Naive B cell (primary cell): ENCODE data around the gene PFDN2. TPM values are rescaled to one million over a fixed set of nuclear protein-coding genes. Genes with fewer than 3 reads are reported as not detected.
"Not testable (repeated sequence)": the region's sequence is repeated elsewhere in the genome, so short reads cannot be mapped to it uniquely, and the experiment has no call there.

Source experiments
- ATAC-seq, 2 donors: fragments of 150-1000 bp; cut with Tn5 transposase; 2 replicates each; pipeline ENCODE4 v1.10.0; 2021; ENCODE audit warnings: low read depth in 2 of 2, mild to moderate bottlenecking in 2 of 2, moderate library complexity in 2 of 2
- DNase-seq: peaks from one replicate; pipeline ENCODE4 v3.0.0; 2022
- H3K27ac Mint-ChIP-seq, 6 donors: one replicate each; pipeline ENCODE4 v1.8.0; 2020 to 2022; ENCODE audit warnings: mild to moderate bottlenecking in 6 of 6, mixed read lengths in 6 of 6, moderate library complexity in 5 of 6, inconsistent platforms in 2 of 6
- H3K27me3 Mint-ChIP-seq, 3 donors: one replicate each; pipeline ENCODE4 v1.8.0; 2021 to 2022; ENCODE audit warnings: mixed read lengths in 3 of 3, mild to moderate bottlenecking in 1 of 3
- H3K36me3 Mint-ChIP-seq, 2 donors: one replicate each; pipeline ENCODE4 v1.8.0; 2020 to 2022; ENCODE audit warnings: mixed read lengths in 2 of 2, inconsistent platforms in 1 of 2, mild to moderate bottlenecking in 1 of 2
- H3K4me1 Mint-ChIP-seq, 3 donors: one replicate each; pipeline ENCODE4 v1.8.0; 2020 to 2022; ENCODE audit warnings: mixed read lengths in 3 of 3, inconsistent platforms in 1 of 3, mild to moderate bottlenecking in 1 of 3, moderate library complexity in 1 of 3
- H3K4me3 Mint-ChIP-seq, 8 donors: one replicate each; pipeline ENCODE4 v1.8.0; 2020 to 2022; ENCODE audit warnings: mild to moderate bottlenecking in 8 of 8, mixed read lengths in 8 of 8, moderate library complexity in 8 of 8, inconsistent platforms in 2 of 8
- H3K9me3 Mint-ChIP-seq, 7 donors: one replicate each; pipeline ENCODE4 v1.8.0; 2020 to 2022; ENCODE audit warnings: mixed read lengths in 7 of 7, mild to moderate bottlenecking in 5 of 7, inconsistent platforms in 2 of 7, moderate library complexity in 1 of 7
- polyA plus RNA-seq, 6 donors: library from polyadenylated mRNA; unstranded; fragments of 300-500 nt; fragmentation: Illumina TruSeq; gene quantifications; one replicate each; pipeline ENCODE4 v1.2.3, GENCODE V29; 2021; ENCODE audit warnings: low read depth in 6 of 6

The PFDN2 gene
- polyA plus RNA-seq, 6 donors from 2014 or later: 64.0 to 93.7 (median 88.7) TPM

DNA sequence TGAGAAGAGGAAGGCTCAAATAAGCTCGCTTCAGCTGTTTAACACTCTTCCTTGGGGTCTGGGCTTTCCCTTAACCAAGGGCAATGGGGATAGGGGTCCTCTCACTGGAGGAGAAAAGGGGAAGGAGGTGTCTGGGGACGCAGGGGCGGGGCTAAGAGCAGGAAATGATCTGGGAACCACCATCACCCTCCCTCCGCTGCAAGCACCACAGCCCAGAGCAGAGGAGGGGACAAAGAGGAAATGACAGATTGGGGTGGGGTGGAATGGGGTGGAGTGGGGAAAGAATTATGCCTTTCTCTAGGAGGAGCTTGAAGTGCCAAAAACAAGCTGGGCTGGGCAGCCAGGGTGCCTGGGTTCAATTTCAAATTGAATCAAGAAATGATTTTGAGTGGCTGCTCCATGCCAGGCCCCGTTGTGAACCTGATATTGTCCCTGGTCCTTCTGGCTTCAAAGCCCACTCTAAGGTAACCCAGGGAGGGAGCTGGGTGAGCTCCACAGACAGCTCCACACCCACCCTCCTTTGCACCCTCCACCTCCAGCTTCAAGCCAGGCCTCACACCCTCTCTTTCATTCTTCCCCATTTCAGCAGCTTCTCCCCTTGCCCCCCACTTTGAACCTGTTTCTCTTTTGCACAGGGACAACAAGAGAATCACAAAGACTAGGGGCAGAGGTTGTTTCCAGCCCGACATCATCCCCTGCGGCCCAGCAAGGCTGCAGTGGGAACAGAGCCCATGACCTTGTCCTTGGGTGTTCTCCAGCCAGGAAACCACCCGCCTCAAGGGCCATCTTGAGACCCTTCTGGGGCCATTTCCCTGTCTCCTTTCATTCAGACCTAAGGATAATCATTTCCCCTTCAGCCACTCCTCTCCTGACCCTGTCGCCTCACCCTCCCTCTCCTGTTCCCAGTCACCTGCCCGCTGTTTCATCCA is 49.3 kb downstream of the PFDN2 start:
- H3K27me3 Mint-ChIP-seq: no peaks in the 10 kb centered on the region
- peak; percentile 70 to 71 for ATAC-seq
- no peaks in the 10 kb centered on the region for H3K9me3 Mint-ChIP-seq
- H3K36me3 Mint-ChIP-seq: peaks cover 0 to 20% of the 10 kb centered on the region in 2 donors
- peaks cover 59 to 70% (median 69%) of the 10 kb centered on the region in 3 donors for H3K4me1 Mint-ChIP-seq
- H3K4me3 Mint-ChIP-seq: peak overlapping the region; percentile 90 to 100 (median 99)
- DNase-seq: peak; percentile 89
- H3K27ac Mint-ChIP-seq: peak overlapping the region; percentile 93 to 99 (median 98)

DNA sequence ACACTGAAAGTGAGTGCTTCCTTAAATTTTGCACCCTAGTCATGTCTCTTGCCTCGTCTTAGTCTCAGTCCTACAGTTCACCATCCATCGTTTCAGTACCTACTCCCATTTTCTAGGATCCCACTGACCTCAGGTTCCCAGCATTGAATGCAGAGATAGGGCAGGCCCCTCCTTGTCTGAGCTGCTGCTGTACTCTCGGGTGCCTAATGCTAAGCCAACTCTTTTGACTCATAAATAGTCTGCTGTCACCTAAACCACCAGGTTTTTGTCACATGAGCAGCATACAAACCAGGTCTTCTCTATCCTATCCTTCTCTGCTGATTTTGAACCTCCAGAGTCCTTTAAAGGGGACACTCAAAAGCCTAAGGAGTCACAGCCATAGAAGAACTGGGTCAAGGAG is 51.1 kb downstream of the PFDN2 start:
- DNase-seq: no peak

DNA sequence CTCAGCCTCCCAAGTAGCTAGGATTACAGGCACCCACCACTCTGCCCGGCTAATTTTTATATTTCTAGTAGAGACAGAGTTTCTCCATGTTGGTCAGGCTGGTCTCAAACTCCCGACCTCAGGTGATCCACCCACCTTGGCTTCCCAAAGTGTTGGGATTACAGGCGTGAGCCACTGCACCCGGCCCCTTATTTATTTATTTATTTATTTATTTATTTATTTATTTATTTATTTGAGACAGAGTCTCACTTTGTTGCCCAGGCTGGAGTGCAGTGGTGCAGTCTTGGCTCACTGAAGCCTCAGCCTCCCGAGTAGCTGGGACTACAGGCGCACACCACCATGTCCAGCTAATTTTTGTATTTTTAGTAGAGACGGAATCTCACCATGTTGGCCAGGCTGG is 52.2 kb downstream of the PFDN2 start:
- Mint-ChIP-seq H3K27ac (peak overlapping the region in 5 of 6 donors; percentile 57 to 93 (median 84)), H3K4me3 (peak overlapping the region in 4 of 8 donors; percentile 15 to 47 (median 22)), H3K36me3 (peaks cover 0 to 20% of the 10 kb centered on the region in 2 donors), H3K4me1 (peaks cover 53 to 83% (median 76%) of the 10 kb centered on the region in 3 donors)
- not testable (repeated sequence) for DNase-seq, H3K9me3 Mint-ChIP-seq, ATAC-seq, H3K27me3 Mint-ChIP-seq

More for the DNA sequence above, 51.1 kb downstream of the PFDN2 start:
- ATAC-seq: no peak
- no peaks in the 10 kb centered on the region for H3K9me3 Mint-ChIP-seq
- peak overlapping the region; percentile 37 to 99 (median 85) for H3K27ac Mint-ChIP-seq
- H3K36me3 Mint-ChIP-seq: peaks cover 0 to 20% of the 10 kb centered on the region in 2 donors
- peak overlapping the region; percentile 86 to 100 (median 99) for H3K4me3 Mint-ChIP-seq
- H3K27me3 Mint-ChIP-seq: no peaks in the 10 kb centered on the region
- peaks cover 57 to 79% (median 77%) of the 10 kb centered on the region in 3 donors for H3K4me1 Mint-ChIP-seq

DNA sequence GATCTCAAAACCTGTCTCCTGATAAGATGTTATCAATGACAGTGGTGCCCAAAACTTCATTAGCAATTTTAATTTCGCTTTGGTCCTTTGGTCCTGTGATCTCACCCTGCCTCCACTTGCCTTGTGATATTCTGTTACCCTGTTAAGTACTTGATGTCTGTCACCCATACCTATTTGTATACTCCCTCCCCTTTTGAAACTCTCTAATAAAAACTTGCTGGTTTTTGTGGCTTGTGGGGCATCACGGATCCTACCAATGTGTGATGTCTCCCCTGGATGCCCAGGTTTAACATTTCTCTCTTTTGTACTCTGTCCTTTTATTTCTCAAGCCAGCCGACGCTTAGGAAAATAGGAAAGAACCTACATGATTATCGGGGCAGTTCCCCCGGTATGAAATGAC is 53.9 kb downstream of the PFDN2 start:
- not testable (repeated sequence) for DNase-seq, ATAC-seq, H3K9me3 Mint-ChIP-seq, H3K27me3 Mint-ChIP-seq
- Mint-ChIP-seq H3K27ac (peak overlapping the region in 5 of 6 donors; percentile 86 to 97 (median 94)), H3K4me3 (peak overlapping the region in 5 of 8 donors; percentile 21 to 67 (median 57)), H3K4me1 (peaks cover 47 to 87% (median 74%) of the 10 kb centered on the region in 3 donors), H3K36me3 (peaks cover 0 to 20% of the 10 kb centered on the region in 2 donors)

DNA sequence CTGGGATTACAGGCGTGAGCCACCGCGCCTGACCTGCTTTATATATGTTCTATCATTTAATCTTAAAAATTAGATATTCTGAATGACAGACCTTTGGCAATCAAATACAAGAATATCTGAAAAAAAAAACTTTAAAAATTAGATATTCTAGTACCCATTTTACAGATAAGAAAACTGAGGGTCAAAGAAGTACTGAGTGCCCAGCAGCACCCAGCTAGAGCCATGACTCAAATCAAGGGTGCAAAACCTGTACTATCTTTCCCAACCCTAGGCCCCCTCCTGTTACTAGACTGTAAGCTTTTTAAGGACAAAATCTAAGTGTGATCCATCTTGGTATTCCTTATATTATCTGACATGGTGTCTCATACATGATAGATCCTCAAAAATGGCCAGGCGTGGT is 56.4 kb downstream of the PFDN2 start:
- peak overlapping the region in 2 of 6 donors; percentile 72 to 82 for H3K27ac Mint-ChIP-seq
- H3K4me1 Mint-ChIP-seq: peaks cover 27 to 73% (median 59%) of the 10 kb centered on the region in 3 donors
- H3K9me3 Mint-ChIP-seq: no peaks in the 10 kb centered on the region

DNA sequence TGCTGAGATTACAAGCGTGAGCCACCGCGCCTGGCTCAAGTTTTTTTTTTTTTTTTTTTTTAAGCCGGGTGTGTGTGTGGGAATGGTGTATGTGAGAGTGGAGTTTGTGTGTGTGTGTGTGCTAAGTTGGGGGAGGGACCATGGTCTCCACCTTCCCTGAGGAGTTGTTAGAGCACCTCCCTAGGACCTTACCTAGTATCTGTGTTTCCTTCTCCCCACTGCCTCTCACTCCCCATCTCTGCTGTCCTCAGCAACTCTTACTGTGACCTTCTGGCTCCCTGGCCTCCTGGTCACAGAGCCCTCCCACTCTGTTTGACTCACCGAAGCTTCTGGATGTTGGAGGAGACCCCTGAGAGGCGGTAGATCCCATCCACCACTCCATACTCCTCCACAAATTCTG is 58.5 kb downstream of the PFDN2 start:
- Mint-ChIP-seq H3K27ac (peak overlapping the region in 5 of 6 donors; percentile 58 to 88 (median 79)), H3K4me1 (peaks cover 24 to 62% (median 56%) of the 10 kb centered on the region in 3 donors), H3K4me3 (no peak overlapping the region), H3K36me3 (peaks cover 5 to 18% of the 10 kb centered on the region in 2 donors), H3K9me3 (no peaks in the 10 kb centered on the region), H3K27me3 (no peaks in the 10 kb centered on the region)
- DNase-seq (no peak), ATAC-seq (no peak)

More for the DNA sequence above, 56.4 kb downstream of the PFDN2 start:
- no peaks in the 10 kb centered on the region for H3K27me3 Mint-ChIP-seq
- peak overlapping the region in 1 of 8 donors; percentile 35 for H3K4me3 Mint-ChIP-seq
- DNase-seq (no peak), ATAC-seq (no peak)
- H3K36me3 Mint-ChIP-seq: peaks cover 4 to 13% of the 10 kb centered on the region in 2 donors

DNA sequence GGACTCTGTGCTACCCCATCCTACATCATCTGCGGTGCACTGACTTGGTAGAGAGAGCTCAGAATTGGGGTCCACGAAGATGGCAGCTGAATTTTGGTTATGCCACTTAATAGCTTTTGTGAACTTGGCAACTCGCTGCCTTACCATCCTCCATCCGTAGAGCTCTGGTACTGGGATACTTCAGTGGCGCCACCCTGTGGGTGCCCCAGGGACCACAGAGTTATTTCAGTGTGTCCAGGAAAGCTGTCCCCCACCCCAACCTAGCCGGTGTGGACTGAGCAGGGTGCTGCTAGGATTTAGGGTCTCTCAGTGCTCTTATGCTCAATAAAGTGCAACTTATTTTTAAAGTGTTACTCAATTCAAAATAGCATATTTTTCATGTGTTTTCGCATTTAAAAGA is 63.0 kb downstream of the PFDN2 start:
- Mint-ChIP-seq H3K4me3 (no peak overlapping the region), H3K27ac (peak overlapping the region in 1 of 6 donors; percentile 6), H3K9me3 (no peaks in the 10 kb centered on the region), H3K4me1 (peaks cover 27 to 34% (median 33%) of the 10 kb centered on the region in 3 donors), H3K36me3 (peaks cover 10 to 33% of the 10 kb centered on the region in 2 donors), H3K27me3 (no peaks in the 10 kb centered on the region)
- DNase-seq: no peak
- ATAC-seq: no peak

DNA sequence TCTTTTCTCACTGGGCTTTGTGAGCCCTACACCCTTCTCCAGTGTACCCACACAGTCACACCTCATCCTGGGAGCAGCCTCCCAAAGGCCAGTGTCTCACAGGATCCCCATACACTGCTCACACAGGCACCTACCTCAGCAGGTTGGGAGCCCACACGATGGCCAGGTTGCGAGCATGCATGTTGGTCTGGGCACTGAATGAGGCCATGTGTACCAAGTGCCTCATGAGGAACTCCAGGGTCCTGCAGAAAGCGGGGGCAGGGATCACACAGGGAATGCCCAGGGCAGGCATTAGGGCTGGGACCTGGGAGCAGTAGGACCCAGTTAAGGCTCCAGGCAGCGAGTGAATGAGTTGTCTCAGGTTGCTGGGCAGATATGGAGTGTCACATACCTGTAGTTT is 63.6 kb downstream of the PFDN2 start:
- no peak for ATAC-seq
- no peaks in the 10 kb centered on the region for H3K9me3 Mint-ChIP-seq
- peaks cover 27 to 32% (median 30%) of the 10 kb centered on the region in 3 donors for H3K4me1 Mint-ChIP-seq
- no peaks in the 10 kb centered on the region for H3K27me3 Mint-ChIP-seq
- H3K36me3 Mint-ChIP-seq: peaks cover 10 to 39% of the 10 kb centered on the region in 2 donors
- DNase-seq: no peak
- H3K4me3 Mint-ChIP-seq: no peak overlapping the region
- H3K27ac Mint-ChIP-seq: peak overlapping the region in 1 of 6 donors; percentile 79

DNA sequence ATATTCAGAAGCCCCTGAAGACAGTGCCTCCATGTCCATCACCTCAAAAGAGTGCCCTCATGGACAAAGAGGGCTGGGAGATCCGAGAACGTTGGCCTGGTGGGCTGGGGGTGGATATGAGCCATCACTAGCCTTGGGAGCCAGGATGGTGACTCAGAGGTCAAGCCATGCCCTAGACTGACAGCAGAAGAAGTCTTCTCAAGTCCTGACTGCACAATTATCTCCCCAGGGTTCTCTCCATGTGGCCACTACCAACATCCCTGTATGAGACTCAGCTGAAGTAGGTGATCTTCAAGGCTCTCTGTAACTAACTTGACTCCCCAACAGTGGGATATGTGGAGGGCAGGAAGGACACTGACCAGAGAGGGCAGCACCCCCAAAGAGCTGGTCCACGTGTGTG is 64.9 kb downstream of the PFDN2 start:
- Mint-ChIP-seq H3K27me3 (no peaks in the 10 kb centered on the region), H3K4me1 (peaks cover 38 to 41% (median 40%) of the 10 kb centered on the region in 3 donors), H3K27ac (peak overlapping the region in 5 of 6 donors; percentile 21 to 93 (median 72)), H3K9me3 (no peaks in the 10 kb centered on the region), H3K36me3 (peaks cover 10 to 52% of the 10 kb centered on the region in 2 donors), H3K4me3 (no peak overlapping the region)
- no peak for ATAC-seq
- DNase-seq: no peak

DNA sequence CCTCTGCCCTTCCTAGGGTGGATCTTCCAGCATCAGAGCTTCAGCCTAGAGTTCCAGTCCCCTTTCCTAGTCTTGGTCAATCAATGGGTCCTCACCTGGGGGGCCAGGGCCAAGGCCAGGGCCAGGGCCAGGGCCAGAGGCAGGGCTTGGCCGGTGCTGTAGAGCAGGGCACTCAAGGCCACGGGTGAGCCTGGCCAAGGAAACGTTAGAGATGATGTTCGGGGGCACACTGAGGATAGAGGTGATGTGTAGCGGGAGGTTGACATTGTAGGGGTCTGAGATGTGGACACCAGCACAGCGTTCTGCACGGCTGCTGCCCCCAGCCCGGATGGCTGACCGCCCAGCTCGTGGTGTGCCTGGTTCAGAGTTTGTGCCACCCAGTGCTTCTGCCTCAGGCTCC is 66.6 kb downstream of the PFDN2 start:
- H3K4me3 Mint-ChIP-seq: peak overlapping the region in 1 of 8 donors; percentile 40
- DNase-seq: no peak
- peaks cover 0 to 1% (median 0%) of the 10 kb centered on the region in 7 donors for H3K9me3 Mint-ChIP-seq
- ATAC-seq: no peak
- H3K4me1 Mint-ChIP-seq: peaks cover 43 to 47% (median 44%) of the 10 kb centered on the region in 3 donors
- H3K27ac Mint-ChIP-seq: peak overlapping the region in 3 of 6 donors; percentile 53 to 87 (median 56)
- peaks cover 10 to 44% of the 10 kb centered on the region in 2 donors for H3K36me3 Mint-ChIP-seq
- no peaks in the 10 kb centered on the region for H3K27me3 Mint-ChIP-seq

Other genes starting within 250 kb of the PFDN2 start
- not detected for gene ITLN1, start 232.9 kb downstream of the PFDN2 start, polyA plus RNA-seq
- not detected for gene ITLN2, start 163.2 kb downstream of the PFDN2 start, polyA plus RNA-seq
- gene F11R, start 96.9 kb downstream of the PFDN2 start, polyA plus RNA-seq: 1 to 10 TPM; 5.2 to 9.2 (median 6.7) TPM
- 100 to 1,000 TPM; 477 to 790 (median 657) TPM for gene TSTD1, start 79.1 kb downstream of the PFDN2 start, polyA plus RNA-seq
- 10 to 100 TPM in 3 of 6 donors, 1 to 10 TPM in 3; 4.4 to 23.9 (median 9.7) TPM for gene USF1, start 72.1 kb downstream of the PFDN2 start, polyA plus RNA-seq
- 100 to 1,000 TPM in 1 of 6 donors, 10 to 100 TPM in 5; 42.4 to 154 (median 82.6) TPM for gene ARHGAP30, start 48.1 kb downstream of the PFDN2 start, polyA plus RNA-seq
- not detected for gene NECTIN4, start 28.5 kb downstream of the PFDN2 start, polyA plus RNA-seq
- gene KLHDC9, start 19.7 kb downstream of the PFDN2 start, polyA plus RNA-seq: 1 to 10 TPM in 5 of 6 donors, not detected in 1; 1.3 to 4.4 (median 2.3) TPM
- 10 to 100 TPM; 21.3 to 30.1 (median 25.6) TPM for gene NIT1, start 68 bp upstream of the PFDN2 start, polyA plus RNA-seq
- 10 to 100 TPM; 36.4 to 55.3 (median 39.2) TPM for gene DEDD, start 14.6 kb upstream of the PFDN2 start, polyA plus RNA-seq
- gene UFC1, start 35.9 kb upstream of the PFDN2 start, polyA plus RNA-seq: 100 to 1,000 TPM; 119 to 151 (median 133) TPM
- gene USP21, start 41.5 kb upstream of the PFDN2 start, polyA plus RNA-seq: 10 to 100 TPM; 13.1 to 33.0 (median 18.5) TPM
- 10 to 100 TPM; 12.7 to 20.3 (median 14.0) TPM for gene PPOX, start 48.4 kb upstream of the PFDN2 start, polyA plus RNA-seq
- gene B4GALT3, start 59.5 kb upstream of the PFDN2 start, polyA plus RNA-seq: 10 to 100 TPM; 37.8 to 51.6 (median 45.6) TPM
- under 1 TPM in 1 of 6 donors, not detected in 5; 0.03 TPM for gene ADAMTS4, start 81.0 kb upstream of the PFDN2 start, polyA plus RNA-seq
- 10 to 100 TPM; 66.1 to 98.8 (median 87.7) TPM for gene NDUFS2, start 84.3 kb upstream of the PFDN2 start, polyA plus RNA-seq
- gene FCER1G, start 97.3 kb upstream of the PFDN2 start, polyA plus RNA-seq: 10 to 100 TPM in 4 of 6 donors, 1 to 10 TPM in 2; 4.9 to 28.0 (median 12.4) TPM
- not detected for gene APOA2, start 105.6 kb upstream of the PFDN2 start, polyA plus RNA-seq
- gene TOMM40L, start 108.0 kb upstream of the PFDN2 start, polyA plus RNA-seq: 1 to 10 TPM; 1.5 to 5.8 (median 4.4) TPM
- not detected for gene NR1I3, start 120.2 kb upstream of the PFDN2 start, polyA plus RNA-seq
- not detected for gene PCP4L1, start 140.7 kb upstream of the PFDN2 start, polyA plus RNA-seq
- gene MPZ, start 191.9 kb upstream of the PFDN2 start, polyA plus RNA-seq: not detected
- 100 to 1,000 TPM; 186 to 393 (median 238) TPM for gene SDHC, start 196.3 kb upstream of the PFDN2 start, polyA plus RNA-seq
- gene CFAP126, start 249.8 kb upstream of the PFDN2 start, polyA plus RNA-seq: not detected